Right renal pelvis (tissue), 4 donors: ENCODE results near the gene NSUN6. TPM values are rescaled to one million over a fixed set of nuclear protein-coding genes. Genes with fewer than 3 reads are reported as not detected.
A peak's percentile ranks its signal among the peaks of the same experiment; 100 is the strongest.

ENCODE experiments used
- DNase-seq, 4 donors: peaks; one replicate each; pipeline ENCODE4 v3.0.0-alpha.2; 2013; ENCODE audit warnings: low read depth in 4 of 4, low spot score in 3 of 4, missing footprints in 1 of 4
- polyA plus RNA-seq, 4 donors: library from polyadenylated mRNA; unstranded; fragments of 120-200 nt; gene quantifications; one replicate each; pipeline ENCODE4 v1.2.1, GENCODE V29; 2013; ENCODE audit not compliant: insufficient read length in 4 of 4

The NSUN6 gene
- polyA plus RNA-seq, 4 donors = 21.6 to 32.4 (median 22.6) TPM

DNA sequence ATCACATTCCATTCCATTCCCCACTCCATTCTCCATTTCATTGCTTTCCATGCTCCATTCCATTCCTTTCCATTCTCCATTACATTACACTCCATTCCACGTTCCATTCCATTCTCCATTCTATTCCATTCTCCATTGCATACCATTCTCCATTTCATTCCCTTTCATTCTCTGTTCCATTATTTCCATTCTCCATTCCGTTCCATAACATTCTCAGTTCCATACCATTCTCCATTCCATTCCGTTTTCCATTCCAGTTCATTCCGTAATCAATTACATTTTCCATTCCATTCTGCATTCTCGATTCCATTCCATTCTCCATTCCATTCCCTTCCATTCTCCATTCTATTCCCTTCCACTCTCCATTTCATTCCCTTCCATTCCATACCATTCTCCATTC, 86.4 kb downstream of the NSUN6 start:
- no peak for DNase-seq

DNA sequence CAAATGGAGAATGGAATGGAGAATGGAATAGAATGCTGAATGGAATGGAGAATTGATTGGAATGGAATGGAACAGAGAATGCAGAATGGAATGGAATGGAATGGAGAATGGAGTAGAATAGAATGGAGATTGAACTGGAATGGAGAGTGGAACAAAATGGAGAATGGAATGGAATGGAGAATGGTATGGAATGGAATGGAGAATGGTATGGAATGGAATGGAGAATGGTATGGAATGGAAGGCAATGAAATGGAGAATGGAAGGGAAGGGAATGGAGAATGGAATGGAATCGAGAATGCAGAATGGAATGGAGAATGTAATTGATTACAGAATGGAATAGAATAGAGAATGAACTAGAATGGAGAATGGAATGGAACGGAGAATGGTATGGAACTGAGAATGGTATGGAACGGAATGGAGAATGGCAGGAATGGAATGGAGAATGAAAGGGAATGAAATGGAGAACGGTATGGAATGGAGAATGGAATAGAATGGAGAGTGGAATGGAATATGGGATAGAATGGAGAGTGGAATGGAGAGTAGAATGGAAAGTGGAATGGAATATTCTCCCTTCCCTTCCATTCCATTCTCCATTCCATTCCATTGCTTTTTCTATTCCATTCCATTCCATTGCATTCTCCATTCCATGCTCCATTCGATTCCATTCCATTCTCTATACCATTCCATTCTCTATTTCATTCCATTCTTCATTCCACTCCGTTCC, 88.2 kb downstream of the NSUN6 start:
- no peak for DNase-seq

DNA sequence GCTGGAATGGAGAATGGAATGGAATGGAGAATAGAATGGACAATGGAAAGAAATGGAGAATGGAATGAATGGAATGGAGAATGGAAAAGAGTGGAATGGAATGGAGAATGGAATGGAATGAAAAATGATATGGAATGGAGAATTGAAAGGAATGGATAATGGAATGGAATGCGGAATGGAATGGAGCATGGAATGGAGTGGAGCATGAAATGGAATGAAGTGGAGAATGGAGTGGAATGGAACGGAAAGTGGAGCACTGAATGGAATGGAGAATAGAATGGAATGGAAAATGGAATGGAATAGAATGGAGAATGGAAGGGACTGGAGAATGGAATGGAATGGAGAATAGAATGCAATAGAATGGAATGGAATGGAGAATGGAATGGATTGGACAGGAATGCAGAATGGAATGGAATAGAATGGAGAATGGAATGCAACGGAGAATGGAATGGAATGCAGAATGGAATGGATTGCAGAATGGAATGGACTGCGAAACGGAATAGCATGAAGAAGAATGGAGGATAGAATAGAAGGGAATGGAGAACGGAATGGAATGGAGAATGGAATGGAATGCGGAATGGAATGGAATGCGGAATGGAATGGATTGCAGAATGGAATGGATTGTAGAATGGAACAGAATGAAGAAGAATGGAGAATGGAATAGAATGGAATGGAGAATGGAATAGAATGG, 89.4 kb downstream of the NSUN6 start:
- no peak for DNase-seq

DNA sequence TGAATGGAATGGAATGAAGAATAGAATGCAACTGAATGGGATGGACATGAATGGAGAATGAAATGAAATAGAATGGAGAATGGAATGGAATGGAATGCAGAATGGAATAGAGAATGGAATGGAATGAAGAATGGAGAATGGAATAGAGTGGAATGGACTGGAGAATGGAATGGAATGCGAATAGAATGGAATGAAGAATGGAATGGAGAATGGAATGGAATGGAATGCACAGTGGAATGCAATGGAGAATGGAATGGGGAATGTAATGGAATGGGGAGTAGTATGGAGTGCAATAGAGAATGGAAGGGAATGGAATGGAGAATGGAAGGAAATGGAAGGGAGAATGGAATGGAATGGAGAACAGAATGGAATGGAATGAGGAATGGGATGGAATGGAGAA, 93.4 kb downstream of the NSUN6 start:
- no peak for DNase-seq

DNA sequence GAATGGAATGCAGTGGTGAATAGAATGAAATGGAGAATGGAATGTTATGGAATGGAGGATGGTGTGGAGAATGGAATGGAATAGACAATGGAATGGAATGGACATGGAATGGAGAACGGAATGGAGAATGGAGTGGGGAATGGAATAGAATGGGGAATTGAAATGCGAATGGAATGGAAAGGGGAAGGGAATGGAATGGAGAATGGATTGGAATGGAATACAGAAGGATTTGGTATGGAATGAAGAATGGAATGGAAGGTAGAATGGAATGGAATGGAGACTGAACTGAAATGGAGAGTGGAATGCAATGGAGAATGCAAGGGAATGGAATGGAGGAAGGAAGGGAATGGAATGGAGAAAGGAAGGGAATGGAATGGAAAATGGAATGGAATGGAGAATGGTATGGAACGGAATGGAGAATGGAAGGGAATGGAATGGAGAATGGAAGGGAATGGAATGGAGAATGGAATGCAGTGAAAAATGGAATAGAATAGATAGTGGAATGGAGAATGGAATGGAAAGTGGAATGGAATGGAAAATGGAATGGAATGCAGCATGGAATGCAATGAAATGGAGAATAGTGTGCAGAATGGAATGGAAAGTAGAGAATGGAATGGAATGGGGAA, 94.8 kb downstream of the NSUN6 start:
- DNase-seq = no peak

DNA sequence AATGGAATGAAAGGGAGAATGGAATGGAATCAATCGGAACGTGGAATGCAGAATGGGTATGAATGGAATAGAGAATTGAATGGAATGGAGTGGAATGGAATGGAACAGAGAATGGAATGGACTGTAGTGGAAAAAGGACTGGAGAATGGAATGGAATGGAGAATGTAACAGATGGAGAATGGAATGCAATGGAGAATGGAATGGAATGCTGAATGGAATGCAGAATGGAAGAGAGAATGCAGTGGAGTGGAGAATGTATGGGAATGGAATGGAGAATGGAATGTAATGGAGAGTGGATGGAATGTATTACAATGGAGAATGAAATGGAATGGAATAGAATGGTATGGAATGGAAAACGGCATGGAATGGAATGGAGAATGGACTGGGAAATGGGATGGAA, 96.9 kb downstream of the NSUN6 start:
- no peak for DNase-seq

DNA sequence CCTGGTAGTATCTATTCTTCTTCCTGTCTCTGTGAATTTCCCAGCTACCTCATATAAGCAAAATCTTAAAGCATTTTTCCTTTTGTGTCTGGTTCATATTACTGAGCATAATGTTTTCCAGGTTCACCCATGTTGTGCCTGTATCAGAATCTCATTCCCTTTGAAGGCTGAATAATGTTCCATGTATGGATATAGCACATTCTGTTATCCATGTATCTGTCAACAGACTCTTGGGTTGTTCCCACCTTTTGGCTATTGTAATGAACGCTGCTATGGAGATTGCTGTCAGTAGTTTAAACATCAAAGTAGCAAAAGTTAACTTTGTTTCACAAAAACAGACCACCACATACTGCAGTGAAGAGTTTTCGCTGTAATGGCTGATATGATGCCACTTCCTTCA, 99.9 kb downstream of the NSUN6 start:
- no peak for DNase-seq

DNA sequence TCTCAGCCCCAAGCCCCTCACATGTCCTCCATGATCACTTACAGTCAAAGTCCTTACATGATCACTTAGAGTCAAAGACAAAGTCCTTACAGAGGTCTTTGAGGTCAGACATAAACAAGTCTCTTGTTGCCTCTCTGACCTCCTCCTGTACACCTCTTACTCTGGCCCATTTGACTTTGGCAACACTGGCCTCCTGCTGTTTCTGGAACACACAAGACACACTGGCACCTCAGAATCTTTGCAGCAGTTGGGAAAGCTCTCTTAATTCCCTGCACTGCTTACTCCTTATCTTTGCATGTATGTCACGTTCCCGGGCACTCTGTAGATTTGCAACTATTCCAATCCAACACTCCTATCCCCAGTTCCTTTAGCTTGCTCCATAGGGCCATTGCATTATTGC, 102.3 kb downstream of the NSUN6 start:
- DNase-seq = no peak

DNA sequence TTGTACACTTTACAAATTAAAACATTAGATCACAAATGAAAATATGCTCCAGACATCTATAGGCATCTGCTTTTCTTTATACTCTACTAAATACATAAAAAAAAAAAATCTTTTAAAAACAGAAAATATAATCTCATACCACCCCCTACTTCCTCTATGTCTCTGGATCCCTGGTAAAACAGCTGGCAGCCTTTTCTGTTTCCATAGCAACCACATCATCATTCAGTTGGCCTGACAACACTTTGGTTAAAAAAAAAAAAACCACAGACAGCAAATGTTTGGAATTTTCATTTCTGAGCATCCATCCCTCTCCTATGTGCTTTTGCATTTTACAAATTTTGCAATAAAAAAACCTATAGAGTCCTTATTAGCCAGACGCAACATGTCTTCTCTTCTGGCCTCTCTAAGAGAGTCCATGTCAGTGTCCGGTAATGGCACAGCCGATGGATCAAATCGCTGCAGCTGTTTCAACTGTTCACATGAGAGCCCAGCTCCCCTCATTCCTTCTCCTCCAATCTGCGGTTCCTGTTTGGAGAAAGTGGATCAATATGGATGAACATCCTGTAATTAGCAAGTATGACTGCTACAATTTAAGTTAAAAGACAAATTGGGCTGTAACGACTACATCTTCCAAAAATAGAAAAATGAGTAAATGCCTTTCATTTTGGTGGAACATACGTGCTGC, 105.6 kb downstream of the NSUN6 start:
- DNase-seq = no peak

DNA sequence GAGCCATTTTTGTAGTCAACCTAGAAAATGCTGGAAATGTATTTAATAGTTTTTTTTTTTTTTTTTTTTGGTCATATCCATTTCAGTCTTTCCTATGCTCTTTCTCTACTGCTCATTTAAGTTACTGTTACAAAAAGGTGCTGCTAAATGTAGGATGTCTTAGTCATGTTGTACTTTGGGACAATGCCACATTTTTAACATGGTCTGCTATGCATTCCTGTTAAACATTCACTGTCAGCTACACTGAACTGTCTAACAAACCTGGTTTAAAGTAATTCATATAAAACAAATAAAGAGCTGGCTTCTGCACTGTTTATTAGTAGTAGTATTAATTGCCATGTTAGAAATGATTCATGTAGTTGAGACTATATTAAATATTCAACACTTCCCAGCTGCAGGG, 108.6 kb downstream of the NSUN6 start:
- no peak for DNase-seq

DNA sequence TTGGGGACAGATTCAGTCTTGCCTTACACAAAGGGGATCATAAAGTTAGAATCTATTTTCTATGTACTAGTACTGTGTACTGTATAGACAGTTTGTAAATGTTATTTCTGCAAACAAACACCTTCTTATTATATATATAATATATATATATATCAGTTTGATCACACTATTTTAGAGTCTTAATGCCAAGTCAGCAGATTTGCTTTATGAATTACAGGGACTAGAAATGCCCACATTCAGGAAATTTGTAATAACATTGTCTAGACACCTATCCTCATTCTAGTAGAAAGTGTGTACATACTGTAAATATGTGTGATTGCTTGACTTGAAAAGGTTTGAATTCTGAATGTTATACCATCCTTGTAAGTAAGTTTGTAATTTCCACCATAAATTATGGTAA, 111.2 kb downstream of the NSUN6 start:
- DNase-seq = no peak

DNA sequence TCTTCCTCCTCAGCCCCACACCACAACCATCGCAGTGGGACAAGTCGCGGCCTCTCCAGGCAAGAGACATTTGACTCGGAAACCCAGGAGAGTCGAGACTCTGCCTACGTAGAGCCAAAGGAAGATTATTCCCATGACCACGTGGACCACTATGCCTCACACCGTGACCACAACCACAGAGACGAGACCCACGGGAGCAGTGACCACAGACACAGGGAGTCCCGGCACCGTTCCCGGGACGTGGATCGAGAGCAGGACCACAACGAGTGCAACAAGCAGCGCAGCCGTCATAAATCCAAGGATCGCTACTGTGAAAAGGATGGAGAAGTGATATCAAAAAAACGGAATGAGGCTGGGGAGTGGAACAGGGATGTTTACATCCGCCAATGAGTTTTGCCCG, 112.1 kb downstream of the NSUN6 start:
- DNase-seq = no peak

DNA sequence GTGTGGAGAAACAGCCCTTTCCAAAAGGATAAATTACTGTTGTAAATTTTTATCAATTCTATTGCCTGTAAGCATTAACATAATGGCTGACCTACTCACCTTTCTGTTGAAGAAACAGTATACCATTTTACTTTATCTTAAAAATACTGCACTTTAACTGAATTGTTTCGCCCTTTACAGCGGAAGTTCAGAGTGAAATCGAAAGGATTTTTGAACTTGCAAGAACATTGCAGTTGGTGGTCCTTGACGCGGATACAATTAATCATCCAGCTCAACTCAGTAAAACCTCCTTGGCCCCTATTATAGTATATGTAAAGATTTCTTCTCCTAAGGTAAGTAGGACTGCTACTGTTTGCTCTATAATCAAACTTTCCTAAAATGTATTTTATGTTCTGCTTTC, 117.5 kb downstream of the NSUN6 start:
- peak in 3 of 4 donors; percentile 30 to 59 (median 44) for DNase-seq

DNA sequence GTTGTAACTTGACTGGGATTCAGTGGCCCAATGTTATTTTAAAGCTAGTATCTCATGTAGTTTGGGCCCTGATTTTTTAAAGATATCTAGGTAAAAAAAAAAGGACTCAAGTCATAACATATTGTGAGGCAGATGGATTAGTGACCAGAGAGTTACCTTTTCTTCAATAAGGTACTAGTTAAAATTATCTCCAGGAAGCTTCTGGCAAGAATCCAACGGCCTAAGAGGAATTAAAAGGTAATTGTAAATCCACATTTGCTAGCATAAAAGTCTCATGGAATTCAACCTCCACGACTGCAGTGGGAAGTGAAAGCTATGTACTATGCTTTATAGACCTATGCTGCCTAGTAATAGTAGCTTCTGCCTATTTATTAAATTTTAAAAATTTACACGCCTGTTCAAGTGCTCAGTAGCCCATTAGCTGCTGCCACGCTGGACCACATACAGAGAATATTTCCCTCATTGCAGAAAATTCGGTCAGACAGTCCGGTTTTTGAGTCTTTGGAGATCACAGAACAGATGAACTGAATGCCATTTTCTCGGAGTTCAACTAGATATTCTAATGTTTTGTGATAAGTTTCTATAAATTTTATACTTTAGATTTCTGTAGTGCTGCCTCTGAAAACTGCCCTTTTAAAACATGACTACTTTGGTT, 118.4 kb downstream of the NSUN6 start:
- no peak for DNase-seq

DNA sequence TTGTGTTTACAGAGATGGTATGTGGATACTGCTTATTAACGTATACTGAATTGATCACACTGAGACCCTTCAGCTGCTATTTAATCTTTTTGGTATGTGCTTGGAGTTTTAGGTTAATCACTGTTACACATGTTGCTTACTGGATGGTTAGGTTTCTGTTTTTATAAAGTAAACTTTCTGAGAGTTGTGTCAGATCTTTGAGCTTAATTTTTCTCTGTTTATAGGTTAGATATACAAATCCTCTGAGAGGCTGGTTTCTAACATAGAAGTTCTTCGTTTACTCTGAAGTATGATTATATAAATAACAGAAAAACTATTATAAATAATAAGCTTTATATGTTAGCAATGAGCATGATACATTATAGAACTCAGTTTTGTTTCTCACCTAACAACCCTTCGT, 123.1 kb downstream of the NSUN6 start:
- no peak for DNase-seq

DNA sequence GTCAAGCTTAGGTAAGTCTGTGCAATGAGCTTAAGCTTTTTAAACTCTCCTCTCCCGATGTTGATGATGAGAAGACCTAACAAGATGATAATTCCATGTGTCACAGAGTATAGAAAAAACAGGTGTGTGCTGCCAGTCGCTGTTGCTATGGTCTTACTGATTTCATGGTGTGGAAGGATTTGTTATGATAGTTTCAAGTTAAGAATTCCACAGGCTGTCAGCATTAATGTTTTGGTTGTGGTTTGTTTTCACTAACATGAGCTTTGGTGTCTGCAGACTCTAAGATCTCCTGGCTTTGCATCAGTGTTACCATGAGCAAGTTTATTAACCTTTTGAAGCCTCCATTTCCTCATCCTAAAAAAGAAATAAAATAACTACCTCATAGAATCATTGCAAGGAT, 123.7 kb downstream of the NSUN6 start:
- no peak for DNase-seq

DNA sequence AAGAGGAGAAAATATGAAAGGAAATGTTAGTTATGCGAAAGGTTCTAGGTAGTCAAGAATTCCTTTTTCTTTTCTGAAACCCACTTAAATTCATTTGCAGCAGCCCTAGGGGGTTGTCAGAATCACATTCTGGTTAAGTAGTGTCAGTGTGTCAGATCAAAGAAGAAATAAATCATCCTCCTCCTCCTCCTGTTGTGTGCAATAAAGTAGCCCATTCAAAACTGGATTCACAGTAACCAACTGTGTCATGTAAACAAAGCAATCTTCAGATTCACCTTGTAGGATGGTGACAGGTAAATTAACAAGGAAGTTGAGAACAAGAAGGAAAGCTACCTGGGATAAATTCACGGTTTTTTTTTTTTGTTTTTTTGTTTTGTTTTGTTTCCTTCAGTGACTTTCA, 127.5 kb downstream of the NSUN6 start:
- DNase-seq = no peak

DNA sequence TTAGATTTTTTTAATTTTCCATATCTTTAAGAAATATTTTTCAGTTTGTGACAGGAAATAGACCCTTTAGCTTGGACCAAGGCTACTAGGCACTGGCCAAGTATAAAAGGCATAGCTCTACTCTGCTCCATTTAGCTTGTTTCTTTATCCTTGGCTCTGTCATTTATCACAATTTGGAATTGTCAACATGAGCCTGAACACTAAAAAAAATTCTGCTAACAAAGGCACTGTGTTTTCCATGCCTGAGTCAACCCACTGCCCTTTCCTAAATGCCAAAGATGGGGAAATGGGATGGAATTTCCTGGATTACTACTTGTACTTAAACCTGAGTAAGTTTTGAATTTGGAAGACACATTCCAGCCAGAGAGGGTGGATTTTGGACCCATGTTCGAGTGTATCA, 128.4 kb downstream of the NSUN6 start:
- DNase-seq = no peak

DNA sequence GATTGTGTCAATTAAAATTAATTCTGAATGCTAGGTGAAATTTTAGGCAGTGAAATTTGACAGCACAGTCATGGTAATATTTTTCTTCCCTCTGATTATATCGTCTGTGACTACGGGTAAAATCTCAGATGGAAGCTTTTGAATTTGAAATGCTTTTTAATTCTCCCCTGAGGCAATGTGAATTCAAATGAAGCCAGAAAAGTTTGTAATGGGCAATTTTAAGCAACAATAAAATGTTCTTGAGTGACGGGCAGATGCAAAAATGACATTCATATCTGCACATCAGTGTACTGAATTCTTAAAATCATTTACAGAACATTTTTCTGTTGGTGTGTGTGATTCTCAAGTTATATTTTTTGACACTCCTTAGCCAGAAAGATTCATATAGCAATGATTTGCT, 134.5 kb downstream of the NSUN6 start:
- no peak for DNase-seq

DNA sequence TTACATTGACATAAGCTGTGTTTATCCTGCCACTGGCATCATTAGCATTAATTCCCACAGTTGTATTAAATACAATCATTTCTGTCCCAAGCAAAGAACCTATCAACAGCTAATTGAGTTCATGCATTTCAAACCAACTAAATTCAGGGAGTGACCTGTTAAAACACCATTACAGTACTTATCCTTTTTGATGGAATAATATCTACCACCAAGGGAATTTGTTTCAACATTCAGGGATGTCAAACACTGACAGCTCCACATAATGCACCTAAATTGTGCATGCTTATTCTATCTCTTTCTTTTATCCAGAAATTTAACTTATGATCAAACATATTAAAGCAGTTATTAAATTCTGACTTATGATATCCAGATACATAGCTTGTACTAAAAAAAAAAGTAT, 136.8 kb downstream of the NSUN6 start:
- DNase-seq = no peak

DNA sequence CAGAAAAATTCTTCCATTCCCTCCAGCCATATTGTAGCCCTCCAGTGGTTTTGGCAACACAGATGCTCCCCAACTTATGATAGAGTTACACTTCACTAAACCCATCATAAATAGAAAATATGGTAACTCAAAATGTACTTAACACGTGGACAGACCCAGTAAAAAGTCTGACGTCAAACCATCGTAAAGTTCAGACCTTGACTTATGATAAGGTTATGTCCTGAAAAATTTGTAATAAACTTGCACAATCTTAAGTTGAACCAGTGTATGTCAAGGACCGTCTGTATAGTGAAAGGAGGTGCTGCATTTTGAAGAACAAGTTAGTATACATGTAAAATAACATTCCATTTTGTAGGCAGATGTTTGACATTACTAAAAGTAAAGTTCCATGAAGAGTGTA, 142.8 kb downstream of the NSUN6 start:
- DNase-seq = no peak
